ENCODE results near the gene WWC2.

The WWC2 gene

DNA sequence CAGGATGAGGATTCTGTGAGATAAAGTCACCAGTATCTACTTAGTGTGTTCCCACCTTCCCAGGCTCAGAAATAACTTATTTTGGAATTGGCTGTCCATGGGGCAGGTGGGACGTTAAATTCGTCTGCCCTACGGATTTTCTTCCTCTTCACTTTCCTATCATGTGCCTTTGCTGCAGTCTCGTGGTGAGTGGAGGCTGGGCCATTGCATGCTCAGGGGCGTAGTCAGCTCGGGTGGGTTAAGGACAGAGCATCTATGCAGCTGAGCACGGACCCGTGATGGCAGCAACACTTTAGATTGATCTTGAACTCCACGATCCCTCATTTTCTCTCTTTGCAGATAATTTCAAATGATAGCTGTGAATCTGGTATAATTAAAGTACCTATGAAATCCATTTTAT is 169.5 kb downstream of the WWC2 start:
- no peak overlapping the region for H3K4me3 ChIP-seq (ENCODE audit: low read length)
- no peak for DNase-seq (ENCODE audit: low read depth)
- TF ChIP-seq, protein P1, sequence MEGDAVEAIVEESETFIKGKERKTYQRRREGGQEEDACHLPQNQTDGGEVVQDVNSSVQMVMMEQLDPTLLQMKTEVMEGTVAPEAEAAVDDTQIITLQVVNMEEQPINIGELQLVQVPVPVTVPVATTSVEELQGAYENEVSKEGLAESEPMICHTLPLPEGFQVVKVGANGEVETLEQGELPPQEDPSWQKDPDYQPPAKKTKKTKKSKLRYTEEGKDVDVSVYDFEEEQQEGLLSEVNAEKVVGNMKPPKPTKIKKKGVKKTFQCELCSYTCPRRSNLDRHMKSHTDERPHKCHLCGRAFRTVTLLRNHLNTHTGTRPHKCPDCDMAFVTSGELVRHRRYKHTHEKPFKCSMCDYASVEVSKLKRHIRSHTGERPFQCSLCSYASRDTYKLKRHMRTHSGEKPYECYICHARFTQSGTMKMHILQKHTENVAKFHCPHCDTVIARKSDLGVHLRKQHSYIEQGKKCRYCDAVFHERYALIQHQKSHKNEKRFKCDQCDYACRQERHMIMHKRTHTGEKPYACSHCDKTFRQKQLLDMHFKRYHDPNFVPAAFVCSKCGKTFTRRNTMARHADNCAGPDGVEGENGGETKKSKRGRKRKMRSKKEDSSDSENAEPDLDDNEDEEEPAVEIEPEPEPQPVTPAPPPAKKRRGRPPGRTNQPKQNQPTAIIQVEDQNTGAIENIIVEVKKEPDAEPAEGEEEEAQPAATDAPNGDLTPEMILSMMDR (conservative IDR thresholded peaks at IDR 0.05; ENCODE audit: low read depth, low read length), result no peak

DNA sequence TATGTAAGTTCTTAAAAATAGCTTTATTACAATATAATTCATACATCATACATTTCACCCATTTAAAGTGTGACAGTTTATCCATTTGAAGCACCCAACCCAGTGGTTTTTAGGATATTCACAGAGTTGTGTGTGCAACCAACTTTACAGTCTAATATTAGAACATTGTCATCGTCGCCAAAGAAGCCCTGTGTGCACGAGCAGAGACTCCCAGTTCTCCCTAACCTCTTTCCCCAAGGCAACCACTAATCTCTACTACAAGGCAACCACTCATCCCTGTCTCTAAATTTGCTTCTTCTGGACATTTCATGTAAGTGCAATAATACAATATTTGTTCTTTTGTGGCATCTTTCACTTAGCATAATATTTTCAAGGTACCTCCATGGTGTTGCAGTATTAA is 173.3 kb downstream of the WWC2 start:
- no peak for DNase-seq (ENCODE audit: low read depth)
- H3K4me3 ChIP-seq (ENCODE audit: low read length), result no peak overlapping the region
- TF ChIP-seq, protein P1 (conservative IDR thresholded peaks at IDR 0.05; ENCODE audit: low read depth, low read length), result no peak

DNA sequence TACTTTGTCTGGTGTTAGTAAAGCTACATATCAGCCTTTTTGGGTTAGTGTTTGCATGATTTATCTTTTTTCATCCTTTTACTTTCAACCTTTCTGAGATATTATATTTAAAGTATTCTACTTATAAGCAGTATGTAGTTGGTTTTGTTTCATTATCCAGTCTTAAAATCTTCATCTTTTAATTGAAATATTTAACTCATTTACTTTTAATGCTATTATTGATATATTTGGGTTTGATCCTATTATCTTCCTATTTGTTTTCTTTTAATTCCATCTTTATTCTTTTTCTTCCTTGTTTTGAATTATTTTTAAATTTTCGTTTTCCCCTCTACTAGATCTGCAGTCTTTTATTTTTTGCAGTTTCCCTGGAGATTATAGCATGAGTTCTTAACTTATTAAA is 177.0 kb downstream of the WWC2 start:
- TF ChIP-seq, protein P1 (conservative IDR thresholded peaks at IDR 0.05; ENCODE audit: low read depth, low read length), result no peak
- no peak for DNase-seq (ENCODE audit: low read depth)
- H3K4me3 ChIP-seq (ENCODE audit: low read length), result no peak overlapping the region

DNA sequence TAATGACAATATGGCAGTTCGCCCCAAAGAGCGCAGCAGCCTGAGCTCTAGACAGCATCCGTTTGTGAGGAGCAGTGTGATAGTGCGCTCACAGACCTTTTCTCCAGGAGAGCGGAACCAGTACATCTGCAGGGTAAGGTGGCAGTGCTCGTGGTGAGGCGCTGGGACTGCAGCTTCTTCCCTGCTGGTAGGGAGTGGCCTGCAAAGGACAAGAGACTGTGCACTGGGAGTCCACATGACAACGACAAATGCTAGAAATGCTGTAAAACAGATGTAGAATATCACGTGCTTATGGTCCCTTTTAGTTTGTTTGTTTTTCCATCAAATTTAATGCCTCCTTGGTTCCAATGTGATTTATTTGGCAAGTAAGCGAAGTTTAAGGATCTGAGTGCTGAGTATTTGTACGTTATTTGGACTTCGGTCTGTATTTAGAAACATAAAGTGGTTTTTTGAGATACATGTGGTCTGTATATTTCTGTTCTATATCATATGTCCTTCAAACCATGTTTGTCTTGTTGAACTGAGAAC is 185.3 kb downstream of the WWC2 start:
- no peak overlapping the region for H3K4me3 ChIP-seq (ENCODE audit: low read length)
- no peak for DNase-seq (ENCODE audit: low read depth)
- TF ChIP-seq, protein P1 (conservative IDR thresholded peaks at IDR 0.05; ENCODE audit: low read depth, low read length), result no peak

DNA sequence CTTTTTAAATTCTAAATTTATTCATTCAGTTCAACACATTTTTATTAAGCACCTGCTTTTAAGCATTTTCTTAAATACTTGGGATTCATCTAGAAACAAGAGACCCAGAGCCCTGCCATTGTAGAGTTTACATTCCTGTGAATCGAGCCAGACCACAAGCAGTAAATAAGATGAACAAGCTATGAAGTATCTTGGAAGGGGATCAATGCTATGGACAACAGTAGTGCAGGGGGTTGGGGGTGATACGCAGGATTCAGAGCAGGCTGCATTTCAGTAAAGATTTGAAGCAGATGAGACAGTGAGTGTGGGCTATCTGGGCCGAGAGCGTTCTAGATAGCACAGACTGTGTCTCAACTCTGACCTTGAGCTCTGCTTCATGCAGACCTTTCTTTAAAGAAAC is 185.9 kb downstream of the WWC2 start:
- no peak for DNase-seq (ENCODE audit: low read depth)

DNA sequence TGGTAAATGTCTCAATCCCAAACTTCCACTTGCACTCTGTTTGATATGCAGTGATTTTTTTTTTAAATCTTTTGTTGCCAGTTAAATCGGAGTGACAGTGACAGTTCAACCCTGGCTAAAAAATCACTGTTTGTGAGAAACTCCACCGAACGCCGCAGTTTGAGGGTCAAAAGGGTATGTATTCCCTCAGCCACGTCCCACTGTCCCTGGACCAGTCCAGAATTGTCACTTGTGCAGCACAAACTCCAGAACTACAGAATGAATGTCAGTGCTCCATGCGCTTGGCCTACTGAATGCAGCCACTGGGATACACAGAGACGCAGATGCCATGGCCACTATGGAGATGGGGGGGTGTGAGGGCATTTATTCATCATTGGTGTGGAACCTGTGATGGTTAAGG is 186.8 kb downstream of the WWC2 start:
- H3K4me3 ChIP-seq (ENCODE audit: low read length), result no peak overlapping the region
- DNase-seq (ENCODE audit: low read depth), result no peak

More for the DNA sequence above, 185.9 kb downstream of the WWC2 start:
- H3K4me3 ChIP-seq (ENCODE audit: low read length), result no peak overlapping the region
- TF ChIP-seq, protein P1 (conservative IDR thresholded peaks at IDR 0.05; ENCODE audit: low read depth, low read length), result no peak

More for the DNA sequence above, 186.8 kb downstream of the WWC2 start:
- TF ChIP-seq, protein P1 (conservative IDR thresholded peaks at IDR 0.05; ENCODE audit: low read depth, low read length), result no peak
